Activated CD4-positive, CD25-positive, alpha-beta regulatory T cell treated with anti-CD3 and anti-CD28 coated beads, Interleukin-2, amount 50 U/mL, for 72 hours (primary cell): ENCODE data around the gene AUTS2.
"Not testable (repeated sequence)": the region's sequence is repeated elsewhere in the genome, so short reads cannot be mapped to it uniquely, and the experiment has no call there.

Experiments
- DNase-seq: peaks from one replicate; pipeline ENCODE4 v3.0.0; 2021

The AUTS2 gene

DNA sequence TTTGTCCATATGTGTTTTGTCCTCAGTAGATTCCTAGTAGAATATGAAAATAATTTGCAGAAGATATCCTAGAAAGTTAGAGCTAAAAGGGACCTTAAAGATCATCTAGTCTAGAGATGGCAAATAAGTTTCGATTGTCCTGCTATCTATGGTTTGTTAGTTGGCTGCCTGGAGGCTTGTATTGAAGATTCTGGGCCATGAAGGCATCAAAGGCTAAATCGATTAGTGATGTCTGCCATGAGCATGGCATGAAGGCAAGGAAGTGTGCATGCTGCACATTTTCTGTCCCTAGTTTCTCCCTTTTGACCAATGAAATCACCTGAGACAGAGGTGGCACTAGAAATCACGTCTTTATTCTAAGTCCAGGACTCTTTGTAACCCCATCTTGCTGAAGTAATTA, 979.9 kb downstream of the AUTS2 start:
- no peak for DNase-seq

DNA sequence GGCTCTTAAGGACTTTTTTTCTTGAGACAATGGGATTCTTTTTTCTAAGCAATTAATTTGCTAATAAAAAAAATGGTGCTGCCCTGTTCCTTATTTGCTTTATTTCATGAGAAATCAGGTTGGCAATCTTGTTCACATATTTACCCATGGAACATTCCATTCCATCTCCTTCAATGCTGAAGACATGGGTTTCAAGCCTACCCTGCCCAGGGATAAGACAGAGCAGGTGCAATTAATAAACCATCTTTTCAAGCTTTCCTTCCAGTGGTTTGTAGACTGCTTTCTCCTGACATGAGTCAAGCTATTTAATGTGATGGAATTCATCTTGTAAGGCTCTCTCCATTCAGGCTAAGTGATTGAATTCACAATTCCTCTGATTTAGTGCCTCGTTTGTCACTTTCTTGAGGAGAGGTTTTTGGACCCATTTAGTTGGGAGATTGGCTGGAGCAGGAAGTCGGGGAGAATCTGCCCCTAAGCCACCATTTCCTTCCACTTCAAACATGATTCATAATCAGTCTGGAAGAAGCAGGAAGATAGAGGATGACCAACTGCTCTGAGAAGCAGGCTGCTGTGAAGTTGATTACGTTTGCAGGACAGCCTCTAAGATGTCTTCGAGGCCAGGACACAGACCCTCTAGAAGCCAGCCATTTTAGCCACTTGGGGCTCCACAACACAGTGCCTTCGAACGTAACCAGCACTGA, 981.3 kb downstream of the AUTS2 start:
- DNase-seq: no peak

DNA sequence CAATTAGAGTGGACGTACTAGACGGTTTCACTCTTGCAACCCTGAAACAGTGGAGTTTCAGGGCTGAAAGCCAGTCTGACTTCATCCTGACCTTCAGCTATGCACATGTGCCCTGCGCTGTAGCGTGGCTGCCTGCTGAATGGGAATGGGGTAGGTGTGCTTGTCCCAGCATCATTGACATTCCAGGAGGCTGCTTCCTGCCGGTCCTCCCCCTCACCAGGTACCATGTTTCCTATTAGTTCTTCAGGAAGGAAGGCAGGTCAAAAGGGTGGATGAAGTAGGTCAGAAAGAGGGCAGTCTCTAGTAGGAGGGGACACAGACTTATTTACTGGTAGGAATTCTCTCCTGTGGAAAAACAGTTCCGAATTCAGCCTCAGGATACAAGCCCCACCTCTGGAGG, 981.9 kb downstream of the AUTS2 start:
- DNase-seq: no peak

DNA sequence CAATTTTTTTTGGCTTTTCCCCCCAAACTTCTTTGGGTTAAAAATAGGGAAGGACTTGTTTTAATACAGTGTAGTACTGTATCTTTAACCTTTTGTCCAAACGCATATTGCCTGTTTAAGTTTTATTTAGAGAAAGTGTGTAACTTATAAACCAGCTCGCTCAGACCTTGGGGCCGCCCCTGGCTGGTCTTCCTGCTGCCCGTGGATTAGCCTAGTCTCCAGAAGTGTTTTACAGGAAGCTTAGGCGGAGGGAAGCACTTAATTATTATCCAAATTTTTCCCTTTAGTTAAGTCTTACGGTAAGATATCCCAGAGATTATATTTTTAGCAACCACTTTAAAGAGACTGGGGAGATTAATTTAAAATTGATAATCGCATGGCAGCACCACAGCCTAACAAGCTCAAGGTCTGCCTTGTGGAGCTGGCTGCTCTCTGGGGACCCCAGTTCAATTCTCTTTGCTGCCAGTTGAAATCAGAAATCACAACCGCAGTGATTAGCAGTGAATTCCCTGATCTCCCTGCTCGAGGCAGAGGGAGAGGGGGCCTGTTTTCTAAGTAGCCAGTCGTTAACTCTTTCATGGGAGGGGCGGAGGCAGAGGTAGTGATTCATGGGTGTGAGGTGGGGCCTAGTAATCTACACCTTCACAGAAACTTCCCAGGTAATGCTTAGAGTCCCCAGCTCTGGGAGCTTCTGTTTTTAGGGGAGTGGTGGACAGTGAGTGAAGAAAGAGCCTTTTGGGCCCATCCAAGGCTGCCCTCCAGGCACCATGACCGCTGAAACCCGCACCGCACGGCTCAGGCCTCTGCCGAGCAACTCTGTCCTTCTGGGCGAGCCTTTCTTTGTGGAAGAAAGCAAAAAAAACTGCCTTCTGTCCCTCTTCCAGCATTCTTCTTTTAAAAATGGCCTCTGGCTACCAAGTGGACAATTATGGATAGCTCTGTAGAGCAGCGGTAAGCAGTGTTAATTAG, 984.9 kb downstream of the AUTS2 start:
- no peak for DNase-seq

DNA sequence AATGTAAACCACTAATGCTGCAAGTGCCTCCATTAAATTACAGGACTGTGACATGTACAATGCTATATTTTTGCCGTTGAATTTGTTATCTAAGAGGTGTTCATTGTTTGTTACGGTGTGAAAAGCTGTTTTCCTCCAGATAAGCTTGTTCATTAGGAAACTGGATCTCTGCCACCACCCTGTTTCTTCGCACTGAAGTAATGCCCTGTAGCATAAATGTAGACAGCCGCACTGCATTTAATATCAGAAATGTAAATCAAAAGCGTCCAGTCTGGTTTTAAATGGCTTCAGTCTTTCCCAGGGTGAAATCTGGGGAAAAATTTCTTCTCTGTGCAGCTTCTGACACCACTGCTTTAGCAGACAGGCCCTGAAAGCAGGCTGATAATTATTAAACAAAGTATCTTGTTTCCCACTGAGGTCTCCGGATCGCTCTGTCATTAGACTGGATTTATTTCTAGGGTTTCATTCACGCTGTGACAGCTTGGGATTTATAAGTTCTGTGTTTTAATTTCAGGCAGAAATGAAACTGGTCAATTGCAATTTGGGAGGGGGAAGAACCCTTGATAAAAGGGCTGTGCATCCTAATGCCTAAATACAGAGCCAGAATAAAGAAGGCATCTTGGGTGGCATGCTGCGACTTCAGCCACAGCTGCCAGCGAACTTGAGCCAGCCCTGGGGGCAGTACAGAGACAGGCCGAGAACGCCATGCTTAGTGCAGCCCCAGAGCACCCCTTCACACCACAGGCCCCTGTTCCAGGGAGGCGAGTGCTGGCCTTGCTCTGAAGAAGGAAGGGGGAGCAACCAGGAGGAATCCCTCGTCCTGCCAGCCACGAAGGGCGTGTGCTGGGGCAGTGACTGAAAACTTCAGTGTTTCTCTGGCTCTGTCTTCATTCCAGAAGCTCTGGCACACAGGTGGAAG, 985.9 kb downstream of the AUTS2 start:
- no peak for DNase-seq

DNA sequence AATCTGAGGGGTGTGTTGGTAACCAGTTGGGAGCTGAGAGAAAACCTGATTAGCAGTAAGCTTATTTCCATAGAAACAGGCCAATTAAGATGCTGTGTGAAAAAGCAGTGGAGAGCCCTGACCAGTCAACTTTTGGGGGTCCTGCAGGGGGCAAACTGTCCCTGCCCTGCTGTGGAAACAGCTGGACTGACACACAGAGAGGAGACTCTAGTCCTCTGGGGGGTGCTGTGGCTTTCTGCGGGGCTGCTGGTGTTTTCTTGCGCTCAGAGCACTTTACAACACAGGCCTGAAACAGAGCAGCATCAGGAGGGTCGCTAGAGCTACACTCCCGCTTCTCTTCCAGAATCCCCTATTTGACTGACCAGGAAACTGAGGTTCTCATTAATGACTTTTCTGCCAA, 986.8 kb downstream of the AUTS2 start:
- no peak for DNase-seq

DNA sequence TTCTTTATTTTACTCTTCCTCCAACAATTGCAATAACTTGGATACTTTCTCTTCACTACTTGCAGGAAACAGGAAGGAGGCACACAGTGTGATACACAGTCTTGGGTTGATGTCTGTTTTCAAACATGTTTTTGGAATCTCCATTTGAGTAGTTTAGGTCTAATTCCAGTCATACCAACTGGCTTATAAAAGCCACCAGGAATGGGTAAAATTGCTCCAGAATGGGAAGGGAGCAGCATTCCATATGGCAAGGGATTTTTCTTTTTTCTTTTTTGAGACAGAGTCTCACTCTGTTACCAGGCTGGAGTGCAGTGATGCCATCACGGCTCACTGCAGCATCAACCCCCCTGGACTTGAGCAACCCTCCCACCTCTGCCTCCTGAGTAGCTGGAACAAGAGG, 988.5 kb downstream of the AUTS2 start:
- no peak for DNase-seq

DNA sequence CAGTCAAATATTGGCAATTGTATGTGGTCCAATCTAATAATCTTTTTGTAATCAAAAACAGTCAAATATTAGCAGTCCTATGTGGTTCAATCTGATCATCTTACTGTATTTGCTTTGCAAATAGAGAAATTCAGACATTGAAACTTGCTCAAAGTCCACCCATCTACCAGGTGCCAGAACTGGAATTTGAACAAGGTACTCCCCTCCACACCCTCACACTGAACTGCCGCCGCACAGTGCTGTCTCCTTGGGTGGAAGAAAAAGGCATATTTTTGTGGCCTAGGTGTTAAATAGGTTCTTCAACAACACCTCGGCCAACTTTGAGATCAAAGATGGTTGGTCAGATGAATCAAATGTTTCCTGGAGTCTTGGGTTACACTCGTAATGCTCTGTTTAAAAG, 989.5 kb downstream of the AUTS2 start:
- no peak for DNase-seq

DNA sequence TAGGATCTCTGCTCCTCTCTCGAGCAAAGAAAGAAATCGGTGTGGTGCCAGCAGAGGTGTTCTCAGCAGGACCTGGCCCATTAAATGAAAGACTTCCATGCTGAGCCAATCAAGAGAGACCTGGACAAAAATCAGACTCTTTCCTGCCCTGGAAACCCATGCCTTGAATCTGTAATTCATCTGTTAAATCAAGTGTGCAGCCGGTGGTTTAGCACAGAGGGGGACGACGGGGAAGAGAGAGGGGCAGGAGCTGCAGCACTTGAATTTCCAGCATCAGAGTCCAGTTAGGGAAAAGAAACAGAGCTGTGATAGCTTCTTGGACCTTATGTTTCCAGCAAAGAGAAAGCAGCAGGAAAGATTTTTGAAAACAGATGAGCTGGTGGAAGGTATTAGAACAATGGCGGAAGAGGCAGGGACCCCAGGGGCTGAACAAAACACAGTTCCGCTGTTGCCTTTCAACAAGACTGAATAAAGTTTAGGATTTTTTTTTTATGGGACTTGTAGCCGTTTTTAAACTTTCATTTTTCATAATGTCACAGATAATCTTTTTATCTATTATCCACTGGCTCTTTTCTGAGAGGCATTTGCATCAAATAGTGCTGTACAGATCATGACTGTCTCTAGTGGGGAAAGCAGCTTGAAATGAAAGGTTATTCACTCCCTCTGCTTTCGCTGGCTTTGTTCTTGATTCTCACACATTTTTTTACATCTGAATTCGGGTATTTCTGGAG, 990.1 kb downstream of the AUTS2 start:
- DNase-seq: no peak

DNA sequence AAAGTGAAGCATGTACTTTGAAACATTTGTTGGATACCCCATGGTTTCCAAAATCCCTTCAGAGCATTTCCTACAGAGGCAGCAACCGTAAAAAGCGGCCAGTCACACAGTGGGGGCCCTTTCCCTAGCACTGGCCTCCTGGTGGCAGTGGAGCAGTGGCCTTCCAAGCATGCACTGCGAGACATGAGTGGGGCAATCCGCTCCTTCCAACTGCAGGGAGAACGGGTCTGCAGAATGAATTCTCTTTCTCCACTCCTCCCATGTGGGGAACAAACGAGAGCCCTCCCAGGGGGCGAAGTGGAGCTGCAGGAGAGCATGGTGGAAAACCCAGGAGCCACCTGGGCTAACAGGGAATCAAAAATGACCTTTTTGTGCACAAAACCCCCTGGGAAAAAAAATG, 990.7 kb downstream of the AUTS2 start:
- no peak for DNase-seq

DNA sequence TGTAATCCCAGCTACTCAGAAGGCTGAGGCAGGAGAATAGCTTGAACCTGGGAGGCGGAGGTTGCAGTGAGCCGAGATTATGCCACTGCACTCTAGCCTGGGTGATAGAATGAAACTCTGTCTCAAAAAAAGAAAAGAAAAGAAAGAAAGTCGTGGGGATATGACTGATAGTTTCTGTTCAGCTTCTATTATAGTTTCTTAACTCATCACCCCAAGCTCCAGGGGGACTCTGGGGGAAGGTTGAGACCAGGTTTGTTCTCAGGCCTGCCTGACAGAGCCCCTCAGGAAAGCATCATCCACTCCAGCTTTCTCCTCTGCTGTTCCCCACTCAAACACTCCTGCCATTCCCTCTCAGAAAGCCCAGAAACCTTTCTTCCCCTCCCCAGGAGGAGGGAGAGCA, 991.3 kb downstream of the AUTS2 start:
- no peak for DNase-seq

DNA sequence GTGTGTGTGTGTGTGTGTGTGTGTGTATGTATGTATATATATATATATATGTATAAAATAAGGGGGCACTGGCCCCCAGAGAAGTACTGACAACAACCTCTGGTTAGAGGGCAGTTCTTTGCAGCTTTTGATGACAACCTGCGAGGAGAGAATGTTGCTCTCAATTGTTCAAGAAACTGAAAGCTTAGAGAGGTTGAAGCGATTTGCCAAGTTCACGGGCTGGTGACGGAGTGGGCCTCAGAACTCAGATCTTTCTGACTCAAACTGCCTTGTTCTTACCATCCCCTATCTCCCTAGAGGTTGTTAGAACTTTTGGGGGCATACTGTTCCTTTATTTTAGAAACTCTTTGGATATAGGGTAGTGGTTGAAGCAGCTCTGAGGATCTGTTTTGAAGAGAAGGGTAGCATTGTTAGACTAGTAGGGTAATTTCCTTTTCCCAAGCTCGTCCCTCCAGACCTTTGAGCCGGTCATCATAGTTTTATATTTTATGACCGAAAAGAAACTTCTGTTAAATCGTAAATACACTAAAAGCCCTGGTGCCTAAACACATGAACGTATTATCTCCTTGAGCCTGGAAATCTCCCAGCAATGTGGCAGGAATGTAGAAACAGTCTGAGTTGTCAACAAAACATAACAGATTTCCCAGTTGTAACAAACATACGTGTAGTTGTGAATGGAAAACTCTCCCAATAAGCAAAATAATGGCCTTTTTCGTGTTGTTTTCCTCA, 992.0 kb downstream of the AUTS2 start:
- no peak for DNase-seq

DNA sequence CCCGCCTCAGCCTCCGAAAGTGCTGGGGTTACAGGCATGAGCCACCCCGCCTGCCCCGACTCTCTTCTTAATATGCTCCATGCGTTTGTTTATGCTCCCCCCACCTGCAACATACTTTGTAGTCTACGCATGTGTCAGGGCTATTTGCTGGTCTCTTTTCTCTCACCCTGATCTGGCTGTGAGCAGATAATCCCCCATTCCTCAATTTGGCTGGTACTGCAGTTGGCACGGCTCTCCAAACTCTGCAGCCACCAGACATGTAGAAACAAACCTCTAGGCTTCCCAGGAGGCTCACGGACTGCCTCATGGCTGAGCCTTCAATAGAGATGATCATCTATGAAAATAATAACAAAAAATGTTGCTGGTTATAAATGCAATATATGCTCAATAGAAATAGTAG, 993.4 kb downstream of the AUTS2 start:
- DNase-seq: no peak

DNA sequence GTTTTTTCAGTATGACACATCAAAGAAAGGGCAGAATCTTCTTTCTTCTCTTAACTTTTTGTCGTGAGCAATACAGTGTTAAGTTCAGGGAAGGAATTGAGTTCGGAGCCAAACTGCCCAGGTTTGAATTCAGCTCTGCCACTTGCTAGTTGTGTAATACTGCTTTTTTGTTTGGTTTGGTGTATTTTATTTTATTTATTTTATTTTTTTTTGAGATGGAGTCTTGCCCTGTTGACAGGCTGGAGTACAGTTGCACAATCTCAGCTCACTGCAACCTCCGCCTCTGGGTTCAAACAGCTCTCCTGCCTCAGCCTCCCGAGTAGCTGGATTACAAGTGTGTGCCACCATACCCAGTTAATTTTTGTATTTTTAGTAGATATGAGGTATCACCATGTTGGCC, 993.9 kb downstream of the AUTS2 start:
- no peak for DNase-seq

DNA sequence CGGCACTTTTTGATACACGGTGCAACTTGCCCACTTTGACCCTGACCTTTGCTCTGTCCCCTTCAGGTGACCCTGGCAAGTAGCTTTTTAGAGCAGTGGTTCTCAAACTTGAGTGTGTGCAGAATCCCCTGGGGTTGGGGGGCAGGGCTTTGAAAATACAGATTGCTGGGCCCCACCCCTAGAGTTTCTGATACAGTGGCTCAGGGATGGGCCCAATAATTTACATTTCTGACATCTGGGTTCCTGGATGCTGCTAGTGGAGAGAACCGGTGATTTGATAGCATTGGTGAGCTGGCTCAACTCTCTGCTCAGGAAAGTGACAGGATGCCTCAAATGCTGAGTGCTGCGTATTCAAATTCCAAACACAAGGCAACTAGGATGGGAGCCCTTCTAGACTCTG, 995.9 kb downstream of the AUTS2 start:
- DNase-seq: no peak

DNA sequence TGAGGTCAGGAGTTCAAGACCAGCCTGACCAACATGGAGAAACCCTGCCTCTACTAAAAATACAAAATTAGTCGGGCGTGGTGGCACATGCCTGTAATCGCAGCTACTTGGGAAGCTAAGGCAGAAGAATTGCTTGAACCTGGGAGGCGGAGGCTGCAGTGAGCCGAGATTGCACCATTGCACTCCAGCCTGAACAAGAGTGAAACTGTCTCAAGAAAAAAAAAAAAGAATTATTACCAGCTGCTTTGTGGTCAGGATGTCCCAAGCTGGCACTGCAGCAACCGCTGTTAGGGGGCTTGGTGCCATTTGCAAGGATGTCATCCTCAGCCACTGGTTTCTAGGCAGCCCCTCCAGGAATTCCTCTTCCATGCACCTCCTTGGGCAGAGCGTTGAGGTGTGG, 996.6 kb downstream of the AUTS2 start:
- not testable (repeated sequence) for DNase-seq

DNA sequence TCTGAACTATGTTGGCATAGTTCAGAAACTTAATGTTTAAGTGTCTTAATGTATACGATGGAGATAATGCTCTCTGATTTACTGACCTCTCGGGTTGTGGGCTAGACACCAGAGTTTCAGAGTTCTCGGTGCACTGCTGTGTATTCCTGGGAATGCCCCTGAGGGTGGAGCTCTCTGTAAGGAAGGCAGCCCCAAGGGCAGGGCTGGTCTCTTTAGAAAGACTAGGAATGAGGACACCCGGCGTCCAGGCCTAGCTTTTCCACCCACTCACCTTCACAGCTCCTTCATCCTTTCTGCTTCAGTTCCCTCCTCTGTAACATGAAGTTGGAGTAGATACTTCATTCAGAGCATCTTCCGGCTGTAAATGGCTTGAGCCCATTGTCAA, 997.1 kb downstream of the AUTS2 start:
- no peak for DNase-seq

DNA sequence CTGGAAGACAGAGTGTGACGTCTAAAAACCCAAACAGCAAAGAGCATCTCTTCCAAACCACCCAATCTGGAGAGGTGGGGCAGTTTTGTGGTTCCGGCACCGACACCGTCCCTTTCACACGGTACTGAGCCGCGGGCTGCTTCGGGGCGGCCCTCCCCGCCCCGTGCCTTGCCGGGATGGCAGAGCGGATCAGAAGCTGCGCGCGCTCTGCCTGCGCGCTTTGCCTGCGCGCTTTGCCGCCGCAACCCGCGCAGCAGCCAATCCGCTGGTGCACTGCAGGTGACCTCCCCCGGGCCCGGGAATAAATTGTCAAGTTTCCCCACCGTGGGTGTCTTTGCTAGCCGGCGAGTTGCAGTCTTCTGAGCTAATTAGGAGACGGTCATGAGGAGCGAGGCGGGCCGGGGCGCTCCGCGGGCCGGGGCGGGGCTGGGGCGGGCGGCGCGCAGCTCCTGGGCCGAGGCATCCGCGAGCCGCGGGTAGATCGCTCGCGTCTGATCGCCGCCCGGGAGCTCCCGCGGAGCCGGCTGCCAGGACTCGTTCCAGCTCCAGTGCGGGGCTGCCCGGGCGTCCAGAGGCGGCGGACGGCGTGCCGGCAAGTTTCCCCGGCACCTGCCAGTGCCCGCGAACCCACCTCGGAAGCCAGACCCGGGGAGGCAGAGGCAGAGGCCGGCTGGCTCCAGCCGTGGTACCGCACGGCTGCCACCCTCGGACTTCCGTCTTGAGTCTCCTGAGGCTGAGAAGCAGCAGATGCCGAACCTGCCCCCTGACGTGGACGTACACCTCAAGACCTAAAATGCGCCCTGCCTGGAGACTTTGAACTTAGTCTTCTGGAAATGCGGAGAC, 997.7 kb downstream of the AUTS2 start:
- DNase-seq: no peak

DNA sequence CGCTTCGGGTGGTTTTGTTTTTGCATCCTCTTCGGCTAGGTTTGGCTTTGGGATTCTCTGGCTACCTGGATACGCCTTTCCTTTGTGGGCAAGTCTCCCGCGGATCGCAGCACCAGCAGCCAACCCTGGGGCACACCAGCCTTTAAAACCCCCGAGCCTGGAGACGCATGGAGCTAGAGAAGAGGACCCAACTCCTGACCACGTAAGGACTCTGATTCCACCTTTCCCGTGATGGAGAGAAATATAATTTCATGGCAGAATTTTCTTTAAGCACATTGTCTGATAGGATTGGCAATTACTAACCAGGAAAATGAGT, 998.3 kb downstream of the AUTS2 start:
- DNase-seq: no peak

DNA sequence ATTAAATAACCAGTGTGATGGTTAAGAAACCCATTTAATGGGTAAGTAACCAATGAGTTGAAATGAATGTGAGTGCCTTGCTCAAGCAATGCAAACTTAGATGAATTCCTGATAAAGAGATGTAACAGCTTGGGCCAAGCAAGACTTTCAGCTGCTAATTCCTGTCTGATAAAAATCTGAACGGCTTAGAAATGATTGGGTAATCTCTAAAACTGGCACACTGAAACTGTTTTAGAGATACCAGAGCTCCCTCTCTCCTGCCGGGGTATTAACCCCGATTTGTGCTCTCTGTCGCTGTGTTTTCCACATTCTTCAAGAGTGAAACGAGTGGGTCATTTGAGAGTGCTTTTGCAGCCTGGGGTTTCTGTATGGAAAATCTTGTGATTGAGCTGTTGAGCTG, 998.8 kb downstream of the AUTS2 start:
- no peak for DNase-seq

DNA sequence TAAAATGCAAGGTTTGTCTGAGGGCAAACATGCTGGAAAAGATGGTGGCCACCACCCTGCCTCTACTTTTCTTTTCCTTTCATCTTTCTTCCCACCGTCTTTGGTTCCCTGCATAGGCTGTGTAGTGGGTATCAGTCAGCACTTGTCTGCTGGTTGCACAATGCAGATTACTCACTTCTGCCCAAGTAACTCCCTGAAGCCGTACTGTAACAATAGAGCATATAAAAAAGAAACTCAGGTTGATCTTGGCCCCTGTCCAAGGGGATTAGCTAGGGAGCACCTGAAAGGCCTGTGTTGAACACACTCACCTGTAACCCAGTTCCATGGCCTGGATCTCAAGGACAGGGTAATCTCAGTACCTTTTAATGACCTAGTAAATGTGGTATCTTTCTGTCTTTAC, 1000.7 kb downstream of the AUTS2 start:
- no peak for DNase-seq
